PFSK-1 (cell line): ENCODE measurements around the gene PLB1.

Experiments used
- POLR2AphosphoS5 ChIP-seq: IDR thresholded peaks from 2 replicates; pipeline ENCODE4 v1.6.1; 2012; ENCODE audit warnings: low read depth, mild to moderate bottlenecking, control low read depth, low read length, moderate library complexity
- TAF1 ChIP-seq: IDR thresholded peaks from 2 replicates; pipeline ENCODE4 v1.6.1; 2012; ENCODE audit warnings: low read length, control low read depth, borderline replicate concordance; ENCODE audit not compliant: insufficient read depth

DNA sequence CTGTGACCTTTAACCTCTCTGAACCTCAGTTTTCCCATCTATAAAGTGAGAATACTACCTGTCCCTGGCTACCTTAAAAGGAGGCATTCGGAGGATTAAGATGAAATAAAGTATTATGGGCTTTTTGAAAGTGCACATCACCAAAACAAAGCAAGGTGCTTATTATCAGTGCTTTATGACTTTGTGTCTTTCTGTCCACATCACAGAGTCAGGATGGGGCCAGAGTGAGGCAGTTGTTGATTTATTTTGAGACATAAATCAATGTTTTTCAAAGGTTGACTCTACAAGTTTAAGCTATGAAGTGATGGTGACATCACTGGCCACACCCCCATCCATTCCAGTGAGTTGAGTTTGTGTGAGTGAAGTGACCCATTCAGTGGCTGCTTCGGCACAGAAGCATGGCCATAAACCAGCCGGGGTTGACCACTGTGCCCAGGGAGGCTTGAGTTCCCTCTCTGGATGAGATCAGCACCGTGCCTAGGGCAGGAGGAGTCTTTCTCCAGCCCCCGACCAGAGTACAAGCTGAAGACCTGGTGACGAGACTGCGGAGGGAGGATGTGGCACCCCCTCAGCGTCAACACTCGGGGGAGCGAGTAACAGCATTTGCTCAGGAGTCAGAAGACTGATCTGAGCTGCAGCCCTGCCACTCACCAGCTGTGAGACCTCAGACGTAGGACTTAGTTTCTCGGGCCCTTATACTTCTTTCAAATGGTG, 166.8 kb downstream of the PLB1 start:
- TF ChIP-seq POLR2AphosphoS5 (no peak), TAF1 (no peak)
